Glutamatergic neuron (in vitro differentiated cells): ENCODE results near the gene ZNF658. TPM values are rescaled to one million over a fixed set of nuclear protein-coding genes. Genes with fewer than 3 reads are reported as not detected.
"Not testable (repeated sequence)": the region's sequence is repeated elsewhere in the genome, so short reads cannot be mapped to it uniquely, and the experiment has no call there.

ENCODE experiments used
- DNase-seq: peaks from one replicate; pipeline ENCODE4 v3.0.0; 2022
- H3K27ac Mint-ChIP-seq: one replicate; pipeline ENCODE4 v1.8.0; 2020; ENCODE audit warnings: mild to moderate bottlenecking, mixed read lengths, inconsistent platforms; ENCODE audit not compliant: unreplicated experiment
- H3K27me3 Mint-ChIP-seq: one replicate; pipeline ENCODE4 v1.8.0; 2020; ENCODE audit warnings: mild to moderate bottlenecking, moderate library complexity, mixed read lengths, inconsistent platforms; ENCODE audit not compliant: unreplicated experiment
- H3K36me3 Mint-ChIP-seq: one replicate; pipeline ENCODE4 v1.8.0; 2020; ENCODE audit warnings: mild to moderate bottlenecking, mixed read lengths, inconsistent platforms; ENCODE audit not compliant: unreplicated experiment
- H3K4me1 Mint-ChIP-seq: one replicate; pipeline ENCODE4 v1.8.0; 2020; ENCODE audit warnings: mild to moderate bottlenecking, low read depth, mixed read lengths, inconsistent platforms; ENCODE audit not compliant: unreplicated experiment
- H3K4me3 Mint-ChIP-seq: one replicate; pipeline ENCODE4 v1.8.0; 2020; ENCODE audit warnings: mild to moderate bottlenecking, mixed read lengths, inconsistent platforms; ENCODE audit not compliant: unreplicated experiment
- H3K9me3 Mint-ChIP-seq: one replicate; pipeline ENCODE4 v1.8.0; 2020; ENCODE audit warnings: mild to moderate bottlenecking, moderate library complexity, mixed read lengths, inconsistent platforms; ENCODE audit not compliant: unreplicated experiment
- total RNA-seq: library from RNA; stranded (reverse); fragmentation: NEBNext Ultra II Directional; extraction: Animal tissue kit (Norgen Biotek cat#: 25700); gene quantifications from one replicate; pipeline ENCODE4 v1.2.1, GENCODE V29; 2021; ENCODE audit not compliant: unreplicated experiment

Gene ZNF658
- total RNA-seq, 1 donor from 2014 or later = 9.4 TPM

GRCh38 chr9:66939878-66940830 lies 39.6 kb downstream of the ZNF658 start:
- not testable (repeated sequence) for H3K27me3 Mint-ChIP-seq, H3K27ac Mint-ChIP-seq, H3K36me3 Mint-ChIP-seq, H3K9me3 Mint-ChIP-seq, H3K4me1 Mint-ChIP-seq, H3K4me3 Mint-ChIP-seq, DNase-seq

GRCh38 chr9:66942400-66943155 lies 42.1 kb downstream of the ZNF658 start:
- not testable (repeated sequence) for H3K27me3 Mint-ChIP-seq, H3K4me1 Mint-ChIP-seq, H3K36me3 Mint-ChIP-seq, DNase-seq, H3K27ac Mint-ChIP-seq, H3K4me3 Mint-ChIP-seq, H3K9me3 Mint-ChIP-seq

- not testable (repeated sequence) for H3K36me3 Mint-ChIP-seq, DNase-seq, H3K27me3 Mint-ChIP-seq, H3K9me3 Mint-ChIP-seq, H3K27ac Mint-ChIP-seq, H3K4me3 Mint-ChIP-seq, H3K4me1 Mint-ChIP-seq
These were observed 52.1 kb downstream of the ZNF658 start for GRCh38 chr9:66952576-66952975.

Other genes with a start within 250 kb of the ZNF658 start
- not detected for gene SPATA31A3, start 91.8 kb downstream of the ZNF658 start, total RNA-seq